Right lobe of liver (tissue), 6 donors: ENCODE measurements around the gene TP53I11. TPM values are rescaled to one million over a fixed set of nuclear protein-coding genes. Genes with fewer than 3 reads are reported as not detected.
A peak's percentile ranks its signal among the peaks of the same experiment; 100 is the strongest.

Source experiments
- ATAC-seq, 4 donors: fragments of 200-7000 bp; cut with Tn5 transposase; one replicate each; pipeline ENCODE4 v1.9.1; 2020; ENCODE audit warnings: mild to moderate bottlenecking in 4 of 4, moderate library complexity in 4 of 4
- DNase-seq, 3 donors: peaks; one replicate each; pipeline ENCODE4 v3.0.0-alpha.2; 2020
- H3K27ac ChIP-seq, 3 donors: fragments of 200-600 bp; one replicate each; pipeline ENCODE4 v1.8.0; 2022
- H3K27me3 ChIP-seq, 2 donors: fragments of 200-600 bp; one replicate each; pipeline ENCODE4 v1.8.0; 2022
- H3K36me3 ChIP-seq, 4 donors: fragments of 200-600 bp; sonication (generic) in 1 of 4; one replicate each; pipeline versions ENCODE4 v1.5.1 to v1.8.0; 2017 to 2022; ENCODE audit warnings: control low read depth in 1 of 4
- H3K4me1 ChIP-seq, 4 donors: fragments of 200-600 bp; sonication (generic) in 1 of 4; one replicate each; pipeline versions ENCODE4 v1.5.1 to v1.8.0; 2017 to 2022; ENCODE audit warnings: control low read depth in 1 of 4
- H3K4me3 ChIP-seq, 3 donors: fragments of 200-600 bp; one replicate each; pipeline ENCODE4 v1.8.0; 2022
- H3K9me3 ChIP-seq, 4 donors: fragments of 200-600 bp; sonication (generic) in 1 of 4; one replicate each; pipeline versions ENCODE4 v1.5.1 to v1.8.0; 2017 to 2022; ENCODE audit warnings: control low read depth in 1 of 4
- CTCF ChIP-seq, 4 donors: fragments of 200-600 bp in 3 of 4; fragments of 450-650 bp in 1 of 4; IDR thresholded peaks; one replicate each; pipeline versions ENCODE4 v1.5.1 to v1.8.0; 2016 to 2022; ENCODE audit warnings: antibody characterized with exemption in 4 of 4, mild to moderate bottlenecking in 2 of 4
- POLR2A ChIP-seq: fragments of 450-650 bp; IDR thresholded peaks from one replicate; pipeline ENCODE4 v1.6.1; 2017; ENCODE audit warnings: antibody characterized with exemption, mild to moderate bottlenecking
- WGBS: methylation state at CpG from one replicate; pipeline ENCODE4 v1.1.6; 2018; ENCODE audit warnings: low coverage, low lambda C conversion rate; ENCODE audit not compliant: insufficient coverage; ENCODE audit errors: missing lambda C conversion rate; 5-methylcytosine and 5-hydroxymethylcytosine counted together
- intact Hi-C, 2 donors: fragments of 100-400 bp; cut with DNase I; formaldehyde crosslinking; loops; one replicate each; pipeline versions ENCODE4 v1.11.2 to v1.14.1; 2022
- total RNA-seq, 6 experiments: library from RNA; depleted of rRNA in 2 of 6; stranded (reverse); fragments of >200 nt in 2 of 6; fragmentation: NEBNext Ultra II Directional in 3 of 6; extraction: Animal tissue kit (Norgen Biotek cat#: 25700) in 3 of 6; gene quantifications; one replicate each; pipeline versions ENCODE4 v1.1.0 to v1.2.4, GENCODE V29; 2016 to 2023
- donor health status: DM: no; HTN: yes; CAD: no.
- donor health status: DM: no; HTN: no; CAD: no.
- donor health status: DM: no; HTN: no; CAD: no.
- donor health status: DM: no; HTN: yes; CAD: no.
- donor health status: DM: no; HTN: yes; CAD: no.

Gene TP53I11
- total RNA-seq, 6 experiments from 2014 or later = 5.7 to 22.1 (median 12.2) TPM

- TF ChIP-seq POLR2A = no peak
- TF ChIP-seq CTCF (IDR thresholded peaks at IDR 0.05) = peak; percentile 38 to 58 (median 48)
- WGBS = 26% methylated on average over 9 of the region's 21 CpGs
- ATAC-seq (peak; percentile 62 to 84 (median 72)), DNase-seq (peak in 2 of 3 donors; percentile 50 to 63)
- Histone ChIP-seq H3K27ac (no peak overlapping the region), H3K27me3 (no peaks in the 10 kb centered on the region), H3K4me3 (no peak overlapping the region), H3K9me3 (no peaks in the 10 kb centered on the region), H3K4me1 (no peaks in the 10 kb centered on the region), H3K36me3 (no peaks in the 10 kb centered on the region)
- intact Hi-C loops = no loop called here
These were observed 56.7 kb downstream of the TP53I11 start for GRCh38 chr11:44893846-44894617.

- Histone ChIP-seq H3K9me3 (no peaks in the 10 kb centered on the region), H3K4me1 (no peaks in the 10 kb centered on the region), H3K27me3 (no peaks in the 10 kb centered on the region), H3K36me3 (no peaks in the 10 kb centered on the region), H3K4me3 (no peak overlapping the region), H3K27ac (no peak overlapping the region)
- intact Hi-C loops = no loop called here
- ATAC-seq (peak in 2 of 4 donors; percentile 7 to 41), DNase-seq (no peak)
- TF ChIP-seq CTCF (IDR thresholded peaks at IDR 0.05) (no peak), POLR2A (no peak)
- 45% methylated on average over 6 of the region's 10 CpGs for WGBS
These were observed 57.3 kb downstream of the TP53I11 start for GRCh38 chr11:44893308-44893822.

GRCh38 chr11:44892843-44893242 is 57.8 kb downstream of the TP53I11 start:
- Histone ChIP-seq H3K27me3 (no peaks in the 10 kb centered on the region), H3K36me3 (no peaks in the 10 kb centered on the region), H3K9me3 (no peaks in the 10 kb centered on the region), H3K4me1 (no peaks in the 10 kb centered on the region), H3K4me3 (no peak overlapping the region), H3K27ac (no peak overlapping the region)
- DNase-seq (no peak), ATAC-seq (no peak)
- TF ChIP-seq POLR2A = no peak
- no peak for TF ChIP-seq CTCF (IDR thresholded peaks at IDR 0.05)
- WGBS = 74% methylated on average over 5 of the region's 7 CpGs
- intact Hi-C loops = no loop called here

- WGBS = no CpG with 5 or more reads among the region's 1 CpG
- ATAC-seq (no peak), DNase-seq (no peak)
- H3K27ac ChIP-seq = no peak overlapping the region
- no peaks in the 10 kb centered on the region for H3K27me3 ChIP-seq
- intact Hi-C loops = no loop called here
- no peaks in the 10 kb centered on the region for H3K4me1 ChIP-seq
- no peaks in the 10 kb centered on the region for H3K9me3 ChIP-seq
- no peak for TF ChIP-seq CTCF (IDR thresholded peaks at IDR 0.05)
- TF ChIP-seq POLR2A = no peak
- no peak overlapping the region for H3K4me3 ChIP-seq
- H3K36me3 ChIP-seq = no peaks in the 10 kb centered on the region
These were observed 61.4 kb downstream of the TP53I11 start for GRCh38 chr11:44889266-44889665.
